HG03196 (cell line): ENCODE measurements around the gene NAPA.

Source experiments
- ATAC-seq: cut with Tn5 transposase; IDR thresholded peaks from one replicate; pipeline ENCODE4 v1.9.1; 2021; ENCODE audit not compliant: unreplicated experiment

NAPA gene

GRCh38 chr19:47514869-47515588 lies at the start of gene NAPA:
Gene NAPA (minus strand): TSS chr19:47515063. CDS start chr19:47514940, 123 bp downstream.
- ATAC-seq, result peak; percentile 81

DNA sequence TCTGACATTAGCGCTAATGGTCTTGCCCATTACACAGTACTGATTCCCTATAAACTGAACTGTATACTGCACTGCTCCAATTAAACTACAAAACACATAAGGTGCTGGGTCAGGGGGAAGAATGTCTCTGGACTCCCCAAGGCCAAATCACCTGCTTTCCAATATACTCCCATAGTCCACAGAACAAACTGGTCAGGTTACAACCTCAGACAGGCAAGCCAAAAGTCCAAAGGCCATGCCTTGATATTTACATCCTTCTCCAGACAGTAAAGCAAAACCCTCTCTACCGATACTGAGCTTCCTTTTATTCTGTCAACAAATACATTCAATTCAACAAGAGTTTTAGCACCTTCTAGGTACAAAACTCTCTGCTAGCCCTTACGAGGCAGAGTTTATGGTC lies 49.2 kb upstream of the NAPA start:
- ATAC-seq, result no peak

GRCh38 chr19:47561440-47562057 lies 46.7 kb upstream of the NAPA start:
- no peak for ATAC-seq

DNA sequence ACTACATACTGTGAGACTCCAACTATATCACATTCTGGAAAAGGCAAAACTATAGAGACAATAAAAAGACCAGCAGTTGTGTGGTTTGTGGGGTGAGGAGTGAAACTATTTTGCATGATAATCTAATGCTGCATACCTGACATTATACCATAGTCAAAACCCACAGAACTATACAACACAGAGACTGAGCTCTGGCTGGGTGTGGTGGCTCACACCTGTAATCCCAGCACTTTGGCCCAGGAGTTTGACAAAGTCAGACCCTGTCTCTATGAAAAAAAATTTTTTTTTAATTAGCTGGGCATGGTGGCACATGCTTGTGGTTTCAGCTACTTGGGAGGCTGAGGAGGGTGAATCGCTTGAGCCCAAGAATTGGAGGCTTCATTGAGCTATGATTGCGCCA lies 46.1 kb upstream of the NAPA start:
- ATAC-seq, result no peak

DNA sequence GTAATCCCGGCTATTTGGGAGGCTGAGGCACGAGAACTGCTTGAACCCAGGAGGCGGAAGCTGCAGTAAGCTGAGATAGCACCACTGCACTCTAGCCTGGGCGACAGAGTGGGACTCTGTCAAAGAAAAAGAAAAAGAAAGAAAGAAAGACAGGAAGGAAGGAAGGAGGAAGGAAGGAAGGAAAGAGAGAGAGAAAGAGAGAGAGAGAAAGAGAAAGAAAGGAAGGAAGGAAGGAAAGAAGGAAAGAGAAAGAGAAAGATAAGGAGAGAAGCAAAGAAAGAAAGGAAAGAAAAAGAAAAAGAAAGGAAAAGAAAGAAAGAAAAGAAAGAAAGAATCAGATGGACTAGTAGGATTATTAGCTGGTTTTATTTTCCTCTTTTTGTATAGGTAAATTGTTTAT lies 35.3 kb upstream of the NAPA start:
- no peak for ATAC-seq

DNA sequence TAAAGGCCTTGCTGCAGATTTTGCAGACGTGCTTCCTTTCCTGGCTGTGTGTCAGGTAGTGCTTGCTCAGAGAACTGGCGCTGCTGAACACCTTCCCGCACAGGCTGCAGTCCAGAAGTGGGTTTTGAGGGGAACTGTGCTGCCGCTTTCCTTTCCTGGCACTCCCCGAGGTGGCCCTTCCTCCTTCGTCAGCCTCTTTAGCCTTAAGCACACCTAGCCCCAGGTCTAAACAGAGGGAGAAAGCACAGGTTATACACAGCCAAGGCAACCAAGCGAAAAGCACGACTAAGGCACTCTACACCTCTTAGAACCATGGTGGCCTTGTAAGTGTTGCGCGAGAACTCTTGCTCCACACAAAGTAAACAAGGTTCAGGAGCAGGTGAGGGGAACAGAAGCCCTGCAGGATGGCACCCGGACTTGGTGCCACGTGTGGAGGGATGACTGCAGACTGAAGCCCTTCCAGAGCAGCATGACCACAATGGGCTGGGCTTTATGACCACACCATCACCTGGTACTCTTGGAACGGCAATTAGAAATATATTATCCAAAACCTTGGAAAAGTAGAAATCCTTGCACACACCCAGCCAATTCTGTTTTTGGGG lies 34.5 kb upstream of the NAPA start:
- ATAC-seq, result no peak

GRCh38 chr19:47547199-47547598 lies 32.3 kb upstream of the NAPA start:
- ATAC-seq, result no peak

- ATAC-seq, result no peak
These were observed 30.4 kb upstream of the NAPA start for GRCh38 chr19:47545061-47545948.

GRCh38 chr19:47544476-47544875 lies 29.6 kb upstream of the NAPA start:
- no peak for ATAC-seq

GRCh38 chr19:47544075-47544474 lies 29.2 kb upstream of the NAPA start:
- no peak for ATAC-seq

GRCh38 chr19:47542030-47542475 lies 27.2 kb upstream of the NAPA start:
- ATAC-seq, result no peak

GRCh38 chr19:47541518-47541917 lies 26.7 kb upstream of the NAPA start:
- ATAC-seq, result no peak

GRCh38 chr19:47540748-47541147 lies 25.9 kb upstream of the NAPA start:
- ATAC-seq, result no peak

GRCh38 chr19:47539747-47540311 lies 25.0 kb upstream of the NAPA start:
- no peak for ATAC-seq

DNA sequence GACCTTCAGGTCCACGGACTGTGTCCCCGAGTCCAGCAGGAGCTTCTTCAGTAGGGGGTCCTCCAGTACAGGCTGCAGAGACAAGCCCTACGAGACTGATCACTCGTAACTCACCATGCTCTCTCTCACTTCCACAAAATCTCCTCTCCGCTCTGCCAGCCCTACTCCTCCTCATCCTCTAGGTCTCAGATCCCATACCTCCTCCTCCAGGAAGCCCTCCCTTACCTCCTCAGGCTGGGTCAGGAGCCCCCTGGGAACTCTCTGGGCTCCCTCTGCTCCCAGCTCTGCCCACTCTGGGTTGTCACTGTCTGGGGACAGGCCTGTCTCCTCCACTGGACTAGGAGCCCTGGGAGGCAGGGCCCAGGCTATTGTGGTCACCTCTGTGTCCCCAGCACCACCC lies 23.9 kb upstream of the NAPA start:
- no peak for ATAC-seq

DNA sequence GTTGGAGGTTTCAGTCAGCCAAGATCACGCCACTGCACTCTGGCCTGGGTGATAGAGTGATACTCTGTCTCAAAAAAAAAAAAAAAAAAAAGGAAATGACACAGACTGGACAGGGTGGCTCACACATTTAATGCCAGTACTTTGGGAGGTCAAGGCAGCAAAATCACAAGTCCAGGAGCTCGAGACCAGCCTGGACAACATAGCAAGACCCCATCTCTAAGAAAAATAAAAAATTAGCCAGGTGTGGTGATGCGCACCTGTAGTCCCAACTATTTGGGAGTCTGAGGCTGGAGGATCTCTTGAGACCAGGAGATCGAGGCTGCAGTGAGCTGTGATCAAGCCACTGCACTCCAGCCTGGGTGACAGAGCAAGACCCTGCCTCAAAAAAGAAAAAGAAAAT lies 22.6 kb upstream of the NAPA start:
- ATAC-seq, result no peak

DNA sequence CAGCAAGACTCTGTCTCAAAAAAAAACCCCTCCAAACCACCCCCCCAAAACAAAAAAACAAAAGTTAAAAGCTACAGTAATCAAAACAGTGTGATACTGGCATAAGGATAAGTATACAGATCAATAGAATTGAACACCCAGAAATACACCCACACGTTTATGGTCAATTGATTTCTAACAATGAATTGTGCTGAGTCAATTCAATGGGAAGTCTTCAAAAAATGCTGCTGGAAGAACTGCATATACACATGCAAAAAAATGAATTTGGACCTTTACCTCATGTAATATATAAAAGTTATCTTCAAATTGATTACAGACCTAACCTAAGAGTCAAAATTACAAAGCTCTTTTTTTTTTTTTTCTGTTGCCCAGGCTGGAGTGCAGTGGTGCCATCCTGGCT lies 19.8 kb upstream of the NAPA start:
- ATAC-seq, result no peak

DNA sequence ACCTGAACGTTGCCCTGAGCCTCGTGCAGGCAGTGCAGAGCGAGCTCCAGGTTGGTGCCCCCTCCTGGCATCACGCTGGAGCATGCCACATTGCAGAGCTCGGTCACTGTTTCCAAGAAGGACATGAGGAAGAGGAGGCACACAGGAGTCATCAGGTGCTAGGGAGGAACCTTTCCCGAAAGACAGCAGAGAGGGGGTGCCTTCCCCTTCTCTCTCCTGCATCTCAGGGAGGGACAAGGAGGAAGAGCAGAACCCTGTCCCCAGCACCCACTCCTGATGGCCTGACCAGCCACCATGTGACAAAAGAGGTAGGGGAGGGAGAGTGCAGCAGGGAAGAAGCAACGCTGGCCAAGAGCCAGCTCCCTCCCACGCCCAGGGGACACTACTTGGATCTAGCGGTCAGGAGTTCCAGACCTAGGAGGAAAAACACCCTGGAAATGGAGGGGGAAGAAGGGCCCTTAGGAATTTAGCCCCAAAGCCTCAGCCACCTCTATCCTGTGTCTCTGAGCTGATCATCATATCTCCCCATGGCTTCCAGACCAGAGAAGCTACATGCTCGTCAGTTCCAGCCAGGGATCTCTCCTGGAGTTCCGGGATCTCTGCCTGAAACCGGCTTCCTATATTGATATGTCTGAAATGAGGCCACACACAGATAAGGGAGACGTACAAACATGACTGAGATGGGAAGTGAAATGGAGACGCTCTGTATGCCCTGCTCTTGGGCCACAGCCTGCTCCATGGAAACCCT lies 17.0 kb upstream of the NAPA start:
- no peak for ATAC-seq

DNA sequence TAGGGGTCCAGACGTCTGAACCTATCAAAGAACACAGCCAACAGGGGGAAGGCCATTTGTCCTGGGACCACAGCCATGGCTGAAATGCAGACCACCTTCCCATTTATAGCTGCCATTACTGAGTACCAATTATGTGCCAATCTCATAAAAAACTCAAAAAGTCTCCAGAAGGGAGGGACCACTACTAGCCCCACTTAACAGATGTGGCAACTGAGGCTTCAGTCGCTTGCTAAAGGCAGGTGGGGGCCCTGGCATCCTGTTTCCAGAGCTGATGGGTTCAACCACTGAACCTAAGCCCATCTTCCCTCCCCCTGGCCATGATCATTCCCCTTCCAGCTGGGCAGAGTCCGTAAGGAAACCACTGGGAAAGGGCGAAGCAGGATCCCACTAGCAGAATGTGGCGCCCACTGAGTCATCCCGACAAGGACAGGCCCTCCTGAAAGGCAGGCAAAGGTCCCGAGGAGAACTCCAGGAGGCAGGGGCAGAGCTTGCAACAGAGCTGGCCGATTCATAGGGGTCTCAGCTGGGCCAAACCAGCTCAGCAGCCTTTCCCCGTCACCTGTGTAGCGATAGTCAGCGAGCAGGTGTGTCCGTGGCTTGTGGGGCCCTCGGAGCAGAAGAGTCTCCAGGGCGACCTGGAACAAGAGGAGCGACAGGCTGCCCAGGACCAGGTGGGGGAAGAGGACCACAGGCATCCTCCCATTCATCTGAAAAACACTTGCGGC lies 14.3 kb upstream of the NAPA start:
- ATAC-seq, result no peak

DNA sequence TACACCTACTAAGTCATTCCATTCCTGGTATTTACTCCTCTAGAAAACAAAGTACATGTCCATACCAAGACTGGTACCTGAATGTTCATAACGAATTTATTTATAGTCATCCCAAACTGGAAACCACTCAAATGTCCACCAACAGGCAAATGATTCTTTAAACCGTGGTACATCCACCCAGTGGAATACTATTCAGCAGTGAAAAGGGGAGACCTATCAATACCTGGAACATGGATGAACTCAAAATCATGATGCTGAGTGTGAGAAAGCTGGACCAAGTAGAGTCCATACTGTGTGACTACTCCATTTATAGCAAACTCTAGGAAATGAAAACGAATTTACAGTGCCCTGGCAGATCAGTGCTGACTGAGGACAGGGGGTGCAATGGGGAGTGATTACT lies 11.9 kb upstream of the NAPA start:
- ATAC-seq, result no peak
